Mesenchymal stem cell (in vitro differentiated cells and primary cell): ENCODE measurements around the gene GJD3.
A peak's percentile ranks its signal among the peaks of the same experiment; 100 is the strongest.

Experiments used
- DNase-seq: peaks from one replicate; pipeline ENCODE4 v3.0.0-alpha.2; 2013
- H2AFZ ChIP-seq: one replicate; pipeline ENCODE4 v1.6.1; 2013; ENCODE audit warnings: low read depth, mild to moderate bottlenecking, control low read depth, inconsistent platforms, low read length, moderate library complexity
- H2AK5ac ChIP-seq: 2 replicates; pipeline ENCODE4 v1.6.1; 2013; ENCODE audit warnings: low read length, moderate library complexity, mild to moderate bottlenecking, inconsistent platforms; ENCODE audit not compliant: severe bottlenecking
- H2BK120ac ChIP-seq: one replicate; pipeline ENCODE4 v1.6.1; 2013; ENCODE audit warnings: low read depth, mild to moderate bottlenecking, inconsistent platforms, low read length, moderate library complexity
- H2BK12ac ChIP-seq, 2 experiments: one replicate each; pipeline ENCODE4 v1.6.1; 2013; ENCODE audit warnings: inconsistent platforms in 2 of 2, low read length in 2 of 2, mild to moderate bottlenecking in 2 of 2, moderate library complexity in 2 of 2, control low read depth in 1 of 2
- H2BK15ac ChIP-seq: one replicate; pipeline ENCODE4 v1.6.1; 2013; ENCODE audit warnings: mild to moderate bottlenecking, low read depth, inconsistent platforms; ENCODE audit not compliant: poor library complexity, severe bottlenecking
- H2BK5ac ChIP-seq: 2 replicates; pipeline ENCODE4 v1.6.1; 2013; ENCODE audit warnings: low read depth, mild to moderate bottlenecking, low read length, control low read depth, inconsistent platforms; ENCODE audit not compliant: poor library complexity, severe bottlenecking
- H3K14ac ChIP-seq, 2 experiments: one replicate each; pipeline ENCODE4 v1.6.1; 2013; ENCODE audit warnings: inconsistent platforms in 2 of 2, low read length in 2 of 2, control low read depth in 1 of 2, mild to moderate bottlenecking in 1 of 2, moderate library complexity in 1 of 2
- H3K18ac ChIP-seq, 2 experiments: one replicate each; pipeline ENCODE4 v1.6.1; 2013; ENCODE audit warnings: inconsistent platforms in 2 of 2, low read length in 2 of 2, control low read depth in 1 of 2, low read depth in 1 of 2, mild to moderate bottlenecking in 1 of 2
- H3K23ac ChIP-seq, 2 experiments: one replicate each; pipeline ENCODE4 v1.6.1; 2013; ENCODE audit warnings: inconsistent platforms in 2 of 2, low read length in 2 of 2, mild to moderate bottlenecking in 2 of 2, moderate library complexity in 2 of 2, control low read depth in 1 of 2
- H3K27ac ChIP-seq: 2 replicates; pipeline ENCODE4 v1.5.1; 2013; ENCODE audit warnings: mild to moderate bottlenecking, moderate library complexity, low read length, control low read depth, inconsistent platforms; ENCODE audit not compliant: poor library complexity, severe bottlenecking
- H3K27me3 ChIP-seq, 2 experiments: 2 replicates each; pipeline versions ENCODE4 v1.6.1 to v1.7.0; 2013; ENCODE audit warnings: low read length in 2 of 2, mild to moderate bottlenecking in 2 of 2, moderate library complexity in 2 of 2, control low read depth in 1 of 2, inconsistent platforms in 1 of 2; ENCODE audit not compliant: control insufficient read depth in 1 of 2, insufficient read depth in 1 of 2
- H3K36me3 ChIP-seq, 2 experiments: 2 replicates each; pipeline versions ENCODE4 v1.6.1 to v1.7.0; 2013; ENCODE audit warnings: low read length in 2 of 2, control low read depth in 1 of 2, inconsistent platforms in 1 of 2, low read depth in 1 of 2, mild to moderate bottlenecking in 1 of 2; ENCODE audit not compliant: insufficient read depth in 2 of 2, control insufficient read depth in 1 of 2
- H3K4ac ChIP-seq, 2 experiments: one replicate each; pipeline ENCODE4 v1.6.1; 2013; ENCODE audit warnings: inconsistent platforms in 2 of 2, low read length in 2 of 2, mild to moderate bottlenecking in 2 of 2, moderate library complexity in 2 of 2, control low read depth in 1 of 2, low read depth in 1 of 2
- H3K4me1 ChIP-seq: 2 replicates; pipeline ENCODE4 v1.6.1; 2013; ENCODE audit warnings: low read depth, low read length, control low read depth; ENCODE audit not compliant: control insufficient read depth, insufficient read depth
- H3K4me2 ChIP-seq: 2 replicates; pipeline ENCODE4 v1.6.1; 2013; ENCODE audit warnings: low read length, mild to moderate bottlenecking, inconsistent platforms; ENCODE audit not compliant: poor library complexity, severe bottlenecking
- H3K4me3 ChIP-seq, 2 experiments: 2 replicates each; pipeline versions ENCODE4 v1.5.1 to v1.7.0; 2013; ENCODE audit warnings: low read length in 2 of 2, mild to moderate bottlenecking in 2 of 2, control low read depth in 1 of 2, low read depth in 1 of 2; ENCODE audit not compliant: insufficient read depth in 1 of 2
- H3K79me1 ChIP-seq: replicated peaks from 2 replicates; pipeline ENCODE4 v1.6.1; 2013; ENCODE audit warnings: mild to moderate bottlenecking, control low read depth, low read length, inconsistent platforms; ENCODE audit not compliant: poor library complexity, severe bottlenecking
- H3K9ac ChIP-seq: 2 replicates; pipeline ENCODE4 v1.7.0; 2013; ENCODE audit warnings: mild to moderate bottlenecking, low read length, moderate library complexity
- H3K9me3 ChIP-seq: 2 replicates; pipeline ENCODE4 v1.7.0; 2013; ENCODE audit warnings: mild to moderate bottlenecking, low read length; ENCODE audit not compliant: control insufficient read depth
- H4K8ac ChIP-seq: one replicate; pipeline ENCODE4 v1.6.1; 2013; ENCODE audit warnings: inconsistent platforms, mild to moderate bottlenecking, low read length, moderate library complexity
- H4K91ac ChIP-seq: one replicate; pipeline ENCODE4 v1.6.1; 2013; ENCODE audit warnings: mild to moderate bottlenecking, low read length, inconsistent platforms
- WGBS: methylation state at CpG from one replicate; pipeline ENCODE4 v1.1.7; 2013; ENCODE audit warnings: mixed read lengths; 5-methylcytosine and 5-hydroxymethylcytosine counted together

GJD3 gene

DNA sequence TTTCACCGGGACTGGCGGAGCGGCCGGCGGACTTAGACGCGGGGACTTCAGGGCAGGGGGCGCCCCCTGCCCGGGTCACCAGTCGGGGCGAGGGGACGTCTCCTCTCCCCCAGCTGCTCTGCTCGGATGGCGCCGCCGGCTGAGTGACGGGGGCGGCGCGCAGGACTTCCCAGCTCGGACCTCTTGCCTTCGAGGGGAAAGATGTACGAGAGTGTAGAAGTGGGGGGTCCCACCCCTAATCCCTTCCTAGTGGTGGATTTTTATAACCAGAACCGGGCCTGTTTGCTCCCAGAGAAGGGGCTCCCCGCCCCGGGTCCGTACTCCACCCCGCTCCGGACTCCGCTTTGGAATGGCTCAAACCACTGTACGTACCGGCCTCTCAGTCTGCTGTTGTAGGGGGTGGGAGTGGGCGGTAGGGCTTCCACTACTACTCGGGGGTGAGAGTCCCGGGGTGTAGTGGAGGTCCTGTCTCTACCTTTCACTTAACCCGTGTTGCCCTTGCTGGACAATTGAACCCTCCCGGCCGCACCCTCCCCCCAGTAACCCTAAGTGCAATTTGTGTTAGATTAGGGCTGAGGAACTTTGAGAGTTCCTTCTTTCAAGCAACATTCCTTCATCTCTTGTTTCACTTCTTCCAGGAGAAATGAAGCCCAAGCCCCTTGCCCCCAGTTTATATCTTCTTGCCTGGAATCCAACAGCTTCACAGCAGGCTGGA lies 21.9 kb downstream of the GJD3 start:
- peak overlapping the region; percentile 55 for H2BK15ac ChIP-seq
- no peak overlapping the region for H4K91ac ChIP-seq
- peak overlapping the region; percentile 82 to 85 for H3K18ac ChIP-seq
- H4K8ac ChIP-seq, result no peak overlapping the region
- peak overlapping the region; percentile 18 to 46 for H2BK12ac ChIP-seq
- no peak for DNase-seq
- no peak overlapping the region for H2AK5ac ChIP-seq
- H3K27ac ChIP-seq, result no peak overlapping the region
- no peak overlapping the region for H2AFZ ChIP-seq
- H2BK120ac ChIP-seq, result no peak overlapping the region
- H3K4me1 ChIP-seq, result peaks cover 57% of the 10 kb centered on the region
- no peak overlapping the region for H2BK5ac ChIP-seq
- peak overlapping the region; percentile 93 for H3K9ac ChIP-seq
- H3K23ac ChIP-seq, result peak overlapping the region in 1 of 2 experiments; percentile 65
- 0% methylated on average over 16 of the region's 38 CpGs for WGBS
- H3K4me3 ChIP-seq, result peak overlapping the region; percentile 67 to 90
- peak overlapping the region; percentile 65 to 70 for H3K4ac ChIP-seq
- peak overlapping the region; percentile 86 for H3K4me2 ChIP-seq
- H3K14ac ChIP-seq, result peak overlapping the region in 1 of 2 experiments; percentile 68
- peaks cover 38% of the 10 kb centered on the region for H3K79me1 ChIP-seq
- peaks cover 14 to 24% of the 10 kb centered on the region in 2 experiments for H3K36me3 ChIP-seq
- no peaks in the 10 kb centered on the region for H3K9me3 ChIP-seq
- no peaks in the 10 kb centered on the region for H3K27me3 ChIP-seq

DNA sequence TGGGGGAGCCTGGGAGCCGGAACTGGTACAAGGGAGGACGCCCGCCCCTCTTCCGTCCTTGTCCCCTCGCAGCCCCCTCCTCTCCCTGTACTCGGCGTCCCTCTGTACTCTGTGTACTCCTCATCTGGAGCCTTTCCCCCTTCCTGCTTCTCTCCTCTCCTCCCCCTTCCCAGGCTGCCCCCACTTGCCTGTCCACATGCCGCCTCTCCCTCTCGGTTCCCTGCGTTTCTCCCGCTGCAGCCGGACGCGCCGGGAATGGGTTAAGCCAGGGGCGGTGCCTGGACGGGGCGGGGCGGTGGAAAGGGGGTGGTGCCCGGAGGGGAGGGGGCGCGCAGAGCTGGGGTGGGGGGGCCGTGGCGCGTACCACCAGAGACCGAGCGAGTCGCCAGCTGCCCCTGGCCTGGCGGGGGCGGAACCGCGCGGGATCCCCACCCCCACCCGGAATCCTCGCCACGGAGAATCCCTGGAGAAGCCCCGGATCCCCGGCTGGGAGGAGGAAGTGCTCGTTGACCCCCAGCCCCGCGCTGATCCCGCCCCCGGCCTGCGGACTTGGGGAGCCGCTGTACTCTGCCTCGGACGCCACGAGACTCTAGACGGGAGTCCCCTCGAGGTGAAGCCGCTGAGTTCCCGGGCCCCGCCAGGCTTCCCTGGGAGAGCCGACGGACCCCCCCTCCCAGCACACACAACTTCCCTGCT lies 22.6 kb downstream of the GJD3 start:
- H3K79me1 ChIP-seq, result peaks cover 32% of the 10 kb centered on the region
- peak overlapping the region; percentile 67 to 90 for H3K4me3 ChIP-seq
- peak overlapping the region; percentile 65 to 70 for H3K4ac ChIP-seq
- H3K4me1 ChIP-seq, result peaks cover 50% of the 10 kb centered on the region
- no peak overlapping the region for H3K23ac ChIP-seq
- H3K27ac ChIP-seq, result no peak overlapping the region
- no peak overlapping the region for H3K14ac ChIP-seq
- H3K18ac ChIP-seq, result peak overlapping the region; percentile 85 to 91
- peak overlapping the region; percentile 86 for H3K4me2 ChIP-seq
- peak; percentile 77 for DNase-seq
- no peaks in the 10 kb centered on the region for H3K9me3 ChIP-seq
- H2BK120ac ChIP-seq, result peak overlapping the region; percentile 50
- peak overlapping the region; percentile 52 for H2BK15ac ChIP-seq
- no peak overlapping the region for H2BK5ac ChIP-seq
- H4K91ac ChIP-seq, result peak overlapping the region; percentile 23
- H3K36me3 ChIP-seq, result peaks cover 14 to 21% of the 10 kb centered on the region in 2 experiments
- peak overlapping the region; percentile 93 for H3K9ac ChIP-seq
- H3K27me3 ChIP-seq, result no peaks in the 10 kb centered on the region
- 0% methylated on average over 16 of the region's 55 CpGs for WGBS
- no peak overlapping the region for H4K8ac ChIP-seq
- peak overlapping the region in 1 of 2 experiments; percentile 17 for H2BK12ac ChIP-seq
- H2AFZ ChIP-seq, result no peak overlapping the region
- H2AK5ac ChIP-seq, result no peak overlapping the region

DNA sequence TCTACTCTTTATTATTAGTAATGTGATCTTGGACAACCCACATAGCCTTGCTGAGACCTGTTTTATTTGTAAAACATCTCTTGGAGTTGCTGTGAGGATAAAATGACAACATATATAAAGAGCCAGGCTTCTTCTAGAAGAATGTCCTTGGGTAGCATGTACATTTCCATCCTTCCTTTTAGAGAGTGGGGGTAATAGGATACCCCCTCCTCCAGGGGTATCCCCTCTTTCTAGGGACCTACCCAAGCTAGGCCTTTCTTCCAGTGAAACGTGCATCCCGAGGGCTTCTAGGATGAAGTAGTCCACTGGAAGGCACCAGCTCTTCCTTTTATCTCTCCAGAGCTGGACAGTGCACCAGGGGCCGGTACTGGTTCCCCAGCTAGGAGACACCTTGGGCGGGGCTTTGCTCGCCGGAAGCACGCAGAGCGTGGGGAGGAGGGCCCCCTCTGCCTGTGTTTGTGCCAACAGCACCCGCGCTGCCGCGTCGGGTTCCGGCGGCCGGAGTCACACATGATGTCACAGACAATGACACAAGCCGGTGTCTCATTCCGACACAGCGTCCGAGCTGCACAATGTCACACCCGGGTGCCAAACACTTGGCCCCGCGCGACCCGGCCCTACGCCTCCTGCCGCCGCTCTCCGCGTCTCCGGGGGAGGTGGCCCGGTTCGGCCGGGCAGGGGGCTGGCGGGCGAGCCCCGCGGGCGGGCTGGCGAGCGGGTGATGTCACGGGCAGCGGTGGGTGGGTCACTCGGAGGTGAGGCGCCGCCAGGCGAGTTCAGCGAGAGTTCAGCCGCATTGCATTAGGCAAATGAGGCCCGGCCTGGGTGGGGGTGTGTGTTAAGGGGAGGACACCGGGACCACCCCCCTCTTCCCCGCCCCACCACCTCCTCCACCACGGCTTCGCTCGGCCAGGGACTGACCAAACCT lies 23.4 kb downstream of the GJD3 start:
- H2AFZ ChIP-seq, result peak overlapping the region; percentile 36
- H2BK12ac ChIP-seq, result peak overlapping the region in 1 of 2 experiments; percentile 17
- peak overlapping the region; percentile 89 for H3K9ac ChIP-seq
- H3K4me3 ChIP-seq, result peak overlapping the region; percentile 67 to 90
- H3K4me1 ChIP-seq, result peaks cover 43% of the 10 kb centered on the region
- peaks cover 14 to 18% of the 10 kb centered on the region in 2 experiments for H3K36me3 ChIP-seq
- H4K8ac ChIP-seq, result peak overlapping the region; percentile 30
- H3K14ac ChIP-seq, result peak overlapping the region in 1 of 2 experiments; percentile 11
- H2BK120ac ChIP-seq, result peak overlapping the region; percentile 50
- peaks cover 29% of the 10 kb centered on the region for H3K79me1 ChIP-seq
- H2BK5ac ChIP-seq, result no peak overlapping the region
- H4K91ac ChIP-seq, result peak overlapping the region; percentile 23
- H2AK5ac ChIP-seq, result no peak overlapping the region
- H2BK15ac ChIP-seq, result peak overlapping the region; percentile 88
- no peak overlapping the region for H3K27ac ChIP-seq
- H3K18ac ChIP-seq, result peak overlapping the region; percentile 67 to 91
- peak; percentile 92 for DNase-seq
- peak overlapping the region in 1 of 2 experiments; percentile 54 for H3K4ac ChIP-seq
- no peaks in the 10 kb centered on the region for H3K27me3 ChIP-seq
- H3K23ac ChIP-seq, result no peak overlapping the region
- H3K4me2 ChIP-seq, result peak overlapping the region; percentile 86
- WGBS, result 2% methylated on average over 46 of the region's 55 CpGs
- no peaks in the 10 kb centered on the region for H3K9me3 ChIP-seq
